ENCODE results near the gene USP43.

Gene USP43

GRCh38 chr17:9729034-9729650 lies 83.8 kb downstream of the USP43 start:
- peaks cover 2 to 17% of the 10 kb centered on the region in 2 donors for H3K36me3 ChIP-seq (ENCODE audit: control insufficient read depth in 1 of 2, insufficient read depth in 2 of 2, low read length in 2 of 2)
- no peak overlapping the region for H3K4me3 ChIP-seq (ENCODE audit: low read depth in 1 of 2, low read length in 2 of 2)
- H3K4me1 ChIP-seq (ENCODE audit: control insufficient read depth in 1 of 2, insufficient read depth in 2 of 2, low read length in 2 of 2): no peaks in the 10 kb centered on the region
- no peaks in the 10 kb centered on the region for H3K27me3 ChIP-seq (ENCODE audit: control insufficient read depth in 1 of 2, insufficient read depth in 2 of 2, low read length in 2 of 2)
- H3K27ac ChIP-seq (ENCODE audit: low read depth, low read length): no peak overlapping the region
- no peak overlapping the region for H3K9ac ChIP-seq (ENCODE audit: low read depth in 1 of 2, low read length in 2 of 2)
- no peaks in the 10 kb centered on the region for H3K9me3 ChIP-seq (ENCODE audit: control insufficient read depth in 1 of 2, low read length in 2 of 2)

- Histone ChIP-seq H3K27me3 (ENCODE audit: control insufficient read depth in 1 of 2, insufficient read depth in 2 of 2, low read length in 2 of 2) (no peaks in the 10 kb centered on the region), H3K36me3 (ENCODE audit: control insufficient read depth in 1 of 2, insufficient read depth in 2 of 2, low read length in 2 of 2) (peaks cover 2 to 17% of the 10 kb centered on the region in 2 donors), H3K9me3 (ENCODE audit: control insufficient read depth in 1 of 2, low read length in 2 of 2) (no peaks in the 10 kb centered on the region), H3K9ac (ENCODE audit: low read depth in 1 of 2, low read length in 2 of 2) (no peak overlapping the region), H3K4me3 (ENCODE audit: low read depth in 1 of 2, low read length in 2 of 2) (no peak overlapping the region), H3K4me1 (ENCODE audit: control insufficient read depth in 1 of 2, insufficient read depth in 2 of 2, low read length in 2 of 2) (no peaks in the 10 kb centered on the region), H3K27ac (ENCODE audit: low read depth, low read length) (no peak overlapping the region)
Observed at GRCh38 chr17:9729735-9730420, 84.6 kb downstream of the USP43 start.

DNA sequence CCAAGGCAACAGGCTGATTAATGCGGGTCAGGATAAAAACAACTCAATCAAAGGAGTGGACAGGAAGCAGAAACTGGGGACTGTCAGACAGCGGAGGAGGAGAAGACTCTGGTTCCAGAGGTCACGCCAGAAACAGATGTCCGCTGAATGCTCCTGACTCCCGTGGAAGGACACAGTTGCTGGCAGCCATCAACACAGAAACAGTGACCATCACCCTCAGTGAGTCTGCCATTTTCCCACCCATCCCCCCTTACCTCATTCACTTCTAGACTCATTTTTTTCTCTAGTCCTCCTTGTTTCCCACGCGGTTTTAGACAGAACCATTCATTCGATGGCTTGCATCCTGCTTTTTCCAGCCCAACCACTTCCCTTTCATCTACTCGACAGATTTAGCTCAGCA lies 105.2 kb downstream of the USP43 start:
- H3K36me3 ChIP-seq (ENCODE audit: control insufficient read depth in 1 of 2, insufficient read depth in 2 of 2, low read length in 2 of 2): no peaks in the 10 kb centered on the region
- no peaks in the 10 kb centered on the region for H3K4me1 ChIP-seq (ENCODE audit: control insufficient read depth in 1 of 2, insufficient read depth in 2 of 2, low read length in 2 of 2)
- no peak overlapping the region for H3K27ac ChIP-seq (ENCODE audit: low read depth, low read length)
- no peak overlapping the region for H3K4me3 ChIP-seq (ENCODE audit: low read depth in 1 of 2, low read length in 2 of 2)
- H3K9me3 ChIP-seq (ENCODE audit: control insufficient read depth in 1 of 2, low read length in 2 of 2): no peaks in the 10 kb centered on the region
- H3K27me3 ChIP-seq (ENCODE audit: control insufficient read depth in 1 of 2, insufficient read depth in 2 of 2, low read length in 2 of 2): no peaks in the 10 kb centered on the region
- H3K9ac ChIP-seq (ENCODE audit: low read depth in 1 of 2, low read length in 2 of 2): no peak overlapping the region

DNA sequence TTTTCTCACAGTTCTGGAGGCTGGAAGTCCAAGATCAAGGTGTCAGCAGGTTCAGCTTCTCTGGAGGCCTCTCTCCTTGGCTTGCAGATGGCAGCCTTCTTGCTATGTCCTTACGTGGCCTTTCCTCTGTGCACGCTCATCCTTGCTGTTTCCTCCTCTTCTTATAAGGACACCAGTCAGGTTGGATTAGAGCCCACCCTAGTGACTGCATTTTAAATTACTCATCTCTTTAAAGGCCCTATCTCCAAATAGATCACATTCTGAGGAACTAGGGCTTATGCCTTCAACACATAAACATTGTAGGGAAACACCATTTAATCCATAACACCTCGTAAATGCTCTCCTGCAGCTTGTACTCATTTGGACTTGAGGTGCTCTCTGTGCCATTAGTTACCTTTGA lies 109.8 kb downstream of the USP43 start:
- no peaks in the 10 kb centered on the region for H3K4me1 ChIP-seq (ENCODE audit: control insufficient read depth in 1 of 2, insufficient read depth in 2 of 2, low read length in 2 of 2)
- H3K36me3 ChIP-seq (ENCODE audit: control insufficient read depth in 1 of 2, insufficient read depth in 2 of 2, low read length in 2 of 2): no peaks in the 10 kb centered on the region
- H3K9me3 ChIP-seq (ENCODE audit: control insufficient read depth in 1 of 2, low read length in 2 of 2): no peaks in the 10 kb centered on the region
- no peaks in the 10 kb centered on the region for H3K27me3 ChIP-seq (ENCODE audit: control insufficient read depth in 1 of 2, insufficient read depth in 2 of 2, low read length in 2 of 2)
- no peak overlapping the region for H3K4me3 ChIP-seq (ENCODE audit: low read depth in 1 of 2, low read length in 2 of 2)
- H3K9ac ChIP-seq (ENCODE audit: low read depth in 1 of 2, low read length in 2 of 2): no peak overlapping the region
- H3K27ac ChIP-seq (ENCODE audit: low read depth, low read length): no peak overlapping the region

DNA sequence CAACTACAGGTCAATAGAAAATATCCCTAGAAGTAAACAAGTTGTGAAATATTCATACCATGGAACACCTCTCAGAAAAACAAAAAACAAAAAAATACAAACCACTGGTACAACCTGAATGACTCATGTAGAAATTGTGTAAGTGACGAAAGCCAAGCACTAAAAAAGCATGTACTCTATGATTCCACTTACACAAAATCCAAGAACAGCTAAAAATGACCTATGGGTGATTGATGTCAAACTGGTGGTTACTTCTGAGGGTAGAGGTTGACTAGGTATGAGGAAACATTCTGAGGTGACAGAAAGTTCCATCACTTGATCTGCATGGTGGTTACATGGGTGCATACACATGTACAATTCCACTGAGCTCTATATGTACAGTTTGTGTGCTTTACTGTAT lies 114.9 kb downstream of the USP43 start:
- Histone ChIP-seq H3K9me3 (ENCODE audit: control insufficient read depth in 1 of 2, low read length in 2 of 2) (no peaks in the 10 kb centered on the region), H3K4me3 (ENCODE audit: low read depth in 1 of 2, low read length in 2 of 2) (no peak overlapping the region), H3K9ac (ENCODE audit: low read depth in 1 of 2, low read length in 2 of 2) (no peak overlapping the region), H3K36me3 (ENCODE audit: control insufficient read depth in 1 of 2, insufficient read depth in 2 of 2, low read length in 2 of 2) (no peaks in the 10 kb centered on the region), H3K27ac (ENCODE audit: low read depth, low read length) (no peak overlapping the region), H3K4me1 (ENCODE audit: control insufficient read depth in 1 of 2, insufficient read depth in 2 of 2, low read length in 2 of 2) (no peaks in the 10 kb centered on the region), H3K27me3 (ENCODE audit: control insufficient read depth in 1 of 2, insufficient read depth in 2 of 2, low read length in 2 of 2) (no peaks in the 10 kb centered on the region)

- H3K4me1 ChIP-seq (ENCODE audit: control insufficient read depth in 1 of 2, insufficient read depth in 2 of 2, low read length in 2 of 2): no peaks in the 10 kb centered on the region
- H3K27ac ChIP-seq (ENCODE audit: low read depth, low read length): no peak overlapping the region
- H3K9ac ChIP-seq (ENCODE audit: low read depth in 1 of 2, low read length in 2 of 2): no peak overlapping the region
Observed at GRCh38 chr17:9763643-9764042, 118.3 kb downstream of the USP43 start.

DNA sequence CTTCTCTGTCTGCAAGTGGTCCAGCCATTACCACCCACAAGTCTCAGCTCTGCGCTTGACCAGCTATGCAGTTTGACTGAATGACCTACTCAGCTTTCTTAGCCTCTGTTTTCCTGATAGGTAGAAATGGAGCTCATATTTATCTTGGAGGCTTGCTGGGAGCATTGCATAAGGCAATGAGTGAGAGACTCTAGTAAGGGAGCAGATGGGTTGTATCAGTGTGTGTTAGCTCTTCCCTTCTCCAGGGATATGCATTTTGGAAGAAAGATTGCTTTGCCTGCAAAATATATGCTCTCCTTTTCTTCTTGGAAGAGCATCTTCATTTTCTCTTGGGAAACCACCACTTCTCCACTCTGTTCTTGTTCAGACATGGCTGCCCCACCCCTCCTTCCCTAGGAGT lies 120.0 kb downstream of the USP43 start:
- H3K4me1 ChIP-seq (ENCODE audit: control insufficient read depth in 1 of 2, insufficient read depth in 2 of 2, low read length in 2 of 2): no peaks in the 10 kb centered on the region
- H3K4me3 ChIP-seq (ENCODE audit: low read depth in 1 of 2, low read length in 2 of 2): no peak overlapping the region
- H3K36me3 ChIP-seq (ENCODE audit: control insufficient read depth in 1 of 2, insufficient read depth in 2 of 2, low read length in 2 of 2): no peaks in the 10 kb centered on the region
- H3K27me3 ChIP-seq (ENCODE audit: control insufficient read depth in 1 of 2, insufficient read depth in 2 of 2, low read length in 2 of 2): no peaks in the 10 kb centered on the region
- no peaks in the 10 kb centered on the region for H3K9me3 ChIP-seq (ENCODE audit: control insufficient read depth in 1 of 2, low read length in 2 of 2)
- no peak overlapping the region for H3K27ac ChIP-seq (ENCODE audit: low read depth, low read length)
- H3K9ac ChIP-seq (ENCODE audit: low read depth in 1 of 2, low read length in 2 of 2): no peak overlapping the region

More at GRCh38 chr17:9763643-9764042, 118.3 kb downstream of the USP43 start:
- no peaks in the 10 kb centered on the region for H3K9me3 ChIP-seq (ENCODE audit: control insufficient read depth in 1 of 2, low read length in 2 of 2)
- no peak overlapping the region for H3K4me3 ChIP-seq (ENCODE audit: low read depth in 1 of 2, low read length in 2 of 2)
- no peaks in the 10 kb centered on the region for H3K36me3 ChIP-seq (ENCODE audit: control insufficient read depth in 1 of 2, insufficient read depth in 2 of 2, low read length in 2 of 2)
- no peaks in the 10 kb centered on the region for H3K27me3 ChIP-seq (ENCODE audit: control insufficient read depth in 1 of 2, insufficient read depth in 2 of 2, low read length in 2 of 2)

DNA sequence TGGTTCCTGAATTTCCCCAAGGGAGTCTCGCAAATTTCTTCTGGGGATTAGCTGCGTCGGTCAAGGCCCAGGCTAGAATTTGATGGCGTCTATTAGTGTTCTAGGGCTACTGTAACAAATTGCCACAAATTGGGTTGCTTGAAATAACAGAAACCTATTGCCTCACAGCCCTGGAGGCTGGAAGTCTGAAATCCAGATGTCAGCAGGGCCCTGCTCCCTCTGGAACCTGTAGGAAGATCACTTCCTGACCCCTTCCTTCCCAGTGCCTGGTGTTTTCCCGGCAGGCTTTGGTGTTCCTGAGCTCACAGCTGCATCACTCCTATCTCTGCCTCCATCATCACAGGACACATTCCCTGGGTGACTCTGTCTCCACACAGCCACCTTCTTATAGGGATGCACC lies 121.7 kb downstream of the USP43 start:
- H3K4me1 ChIP-seq (ENCODE audit: control insufficient read depth in 1 of 2, insufficient read depth in 2 of 2, low read length in 2 of 2): no peaks in the 10 kb centered on the region
- no peaks in the 10 kb centered on the region for H3K36me3 ChIP-seq (ENCODE audit: control insufficient read depth in 1 of 2, insufficient read depth in 2 of 2, low read length in 2 of 2)
- no peak overlapping the region for H3K9ac ChIP-seq (ENCODE audit: low read depth in 1 of 2, low read length in 2 of 2)
- H3K9me3 ChIP-seq (ENCODE audit: control insufficient read depth in 1 of 2, low read length in 2 of 2): no peaks in the 10 kb centered on the region
- no peaks in the 10 kb centered on the region for H3K27me3 ChIP-seq (ENCODE audit: control insufficient read depth in 1 of 2, insufficient read depth in 2 of 2, low read length in 2 of 2)
- no peak overlapping the region for H3K27ac ChIP-seq (ENCODE audit: low read depth, low read length)
- no peak overlapping the region for H3K4me3 ChIP-seq (ENCODE audit: low read depth in 1 of 2, low read length in 2 of 2)

GRCh38 chr17:9767432-9767991 lies 122.2 kb downstream of the USP43 start:
- no peaks in the 10 kb centered on the region for H3K36me3 ChIP-seq (ENCODE audit: control insufficient read depth in 1 of 2, insufficient read depth in 2 of 2, low read length in 2 of 2)
- H3K9ac ChIP-seq (ENCODE audit: low read depth in 1 of 2, low read length in 2 of 2): no peak overlapping the region
- H3K27ac ChIP-seq (ENCODE audit: low read depth, low read length): no peak overlapping the region
- H3K9me3 ChIP-seq (ENCODE audit: control insufficient read depth in 1 of 2, low read length in 2 of 2): no peaks in the 10 kb centered on the region
- no peak overlapping the region for H3K4me3 ChIP-seq (ENCODE audit: low read depth in 1 of 2, low read length in 2 of 2)
- no peaks in the 10 kb centered on the region for H3K4me1 ChIP-seq (ENCODE audit: control insufficient read depth in 1 of 2, insufficient read depth in 2 of 2, low read length in 2 of 2)
- H3K27me3 ChIP-seq (ENCODE audit: control insufficient read depth in 1 of 2, insufficient read depth in 2 of 2, low read length in 2 of 2): no peaks in the 10 kb centered on the region

GRCh38 chr17:9768381-9768934 lies 123.1 kb downstream of the USP43 start:
- Histone ChIP-seq H3K27ac (ENCODE audit: low read depth, low read length) (no peak overlapping the region), H3K27me3 (ENCODE audit: control insufficient read depth in 1 of 2, insufficient read depth in 2 of 2, low read length in 2 of 2) (no peaks in the 10 kb centered on the region), H3K4me3 (ENCODE audit: low read depth in 1 of 2, low read length in 2 of 2) (no peak overlapping the region), H3K4me1 (ENCODE audit: control insufficient read depth in 1 of 2, insufficient read depth in 2 of 2, low read length in 2 of 2) (no peaks in the 10 kb centered on the region), H3K36me3 (ENCODE audit: control insufficient read depth in 1 of 2, insufficient read depth in 2 of 2, low read length in 2 of 2) (no peaks in the 10 kb centered on the region), H3K9me3 (ENCODE audit: control insufficient read depth in 1 of 2, low read length in 2 of 2) (no peaks in the 10 kb centered on the region), H3K9ac (ENCODE audit: low read depth in 1 of 2, low read length in 2 of 2) (no peak overlapping the region)

Measured in duodenal mucosa (tissue), 2 donors.